GM18520 (cell line): ENCODE results near the gene EIF3J.

Source experiments
- ATAC-seq: cut with Tn5 transposase; IDR thresholded peaks from one replicate; pipeline ENCODE4 v1.9.1; 2021; ENCODE audit not compliant: unreplicated experiment

EIF3J gene

GRCh38 chr15:44591326-44591725 is 54.4 kb downstream of the EIF3J start:
- ATAC-seq, result no peak

GRCh38 chr15:44593042-44593736 is 56.2 kb downstream of the EIF3J start:
- no peak for ATAC-seq

GRCh38 chr15:44595246-44595645 is 58.3 kb downstream of the EIF3J start:
- no peak for ATAC-seq

GRCh38 chr15:44595656-44596510 is 58.9 kb downstream of the EIF3J start:
- no peak for ATAC-seq

- no peak for ATAC-seq
Observed at GRCh38 chr15:44596511-44597010, 59.6 kb downstream of the EIF3J start.

- ATAC-seq, result no peak
Observed at GRCh38 chr15:44598066-44598465, 61.1 kb downstream of the EIF3J start.

GRCh38 chr15:44598892-44599291 is 61.9 kb downstream of the EIF3J start:
- no peak for ATAC-seq

GRCh38 chr15:44603126-44603525 is 66.2 kb downstream of the EIF3J start:
- ATAC-seq, result no peak

- ATAC-seq, result no peak
Observed at GRCh38 chr15:44606740-44607139, 69.8 kb downstream of the EIF3J start.
